CD4-positive, alpha-beta T cell treated with Interleukin-6 for 4 hours (primary cell): ENCODE results near the gene TMEM130.

ENCODE experiments used
- DNase-seq: peaks from one replicate; pipeline ENCODE4 v3.0.0-alpha.2; 2020; ENCODE audit warnings: mixed read lengths

TMEM130 gene

GRCh38 chr7:98840722-98841121, 29.1 kb downstream of the TMEM130 start:
- no peak for DNase-seq

- no peak for DNase-seq
Measured at GRCh38 chr7:98840096-98840495, 29.7 kb downstream of the TMEM130 start.

GRCh38 chr7:98837630-98837972, 32.2 kb downstream of the TMEM130 start:
- no peak for DNase-seq

- DNase-seq: peak; percentile 3
Measured at GRCh38 chr7:98836811-98837629, 32.8 kb downstream of the TMEM130 start.

- DNase-seq: no peak
Measured at GRCh38 chr7:98834949-98835348, 34.9 kb downstream of the TMEM130 start.

- DNase-seq: no peak
Measured at GRCh38 chr7:98833022-98833421, 36.8 kb downstream of the TMEM130 start.

- DNase-seq: peak; percentile 31
Measured at GRCh38 chr7:98831641-98832221, 38.1 kb downstream of the TMEM130 start.

GRCh38 chr7:98830972-98831548, 38.8 kb downstream of the TMEM130 start:
- DNase-seq: no peak

- DNase-seq: no peak
Measured at GRCh38 chr7:98828368-98828767, 41.4 kb downstream of the TMEM130 start.

- DNase-seq: no peak
Measured at GRCh38 chr7:98827258-98827657, 42.6 kb downstream of the TMEM130 start.

GRCh38 chr7:98826811-98827231, 43.0 kb downstream of the TMEM130 start:
- no peak for DNase-seq

GRCh38 chr7:98826387-98826786, 43.4 kb downstream of the TMEM130 start:
- DNase-seq: no peak

GRCh38 chr7:98823226-98823625, 46.6 kb downstream of the TMEM130 start:
- no peak for DNase-seq

- no peak for DNase-seq
Measured at GRCh38 chr7:98821348-98821747, 48.5 kb downstream of the TMEM130 start.

GRCh38 chr7:98816967-98817710, 52.7 kb downstream of the TMEM130 start:
- DNase-seq: no peak

GRCh38 chr7:98816241-98816640, 53.6 kb downstream of the TMEM130 start:
- DNase-seq: no peak

- DNase-seq: no peak
Measured at GRCh38 chr7:98815313-98815712, 54.5 kb downstream of the TMEM130 start.

GRCh38 chr7:98811299-98811698, 58.5 kb downstream of the TMEM130 start:
- DNase-seq: no peak

GRCh38 chr7:98810153-98810802, 59.5 kb downstream of the TMEM130 start:
- DNase-seq: no peak

GRCh38 chr7:98808751-98809460, 60.9 kb downstream of the TMEM130 start:
- no peak for DNase-seq

GRCh38 chr7:98807068-98808048, 62.5 kb downstream of the TMEM130 start:
- DNase-seq: no peak
